ENCODE measurements around the gene SPI1.

Gene SPI1

DNA sequence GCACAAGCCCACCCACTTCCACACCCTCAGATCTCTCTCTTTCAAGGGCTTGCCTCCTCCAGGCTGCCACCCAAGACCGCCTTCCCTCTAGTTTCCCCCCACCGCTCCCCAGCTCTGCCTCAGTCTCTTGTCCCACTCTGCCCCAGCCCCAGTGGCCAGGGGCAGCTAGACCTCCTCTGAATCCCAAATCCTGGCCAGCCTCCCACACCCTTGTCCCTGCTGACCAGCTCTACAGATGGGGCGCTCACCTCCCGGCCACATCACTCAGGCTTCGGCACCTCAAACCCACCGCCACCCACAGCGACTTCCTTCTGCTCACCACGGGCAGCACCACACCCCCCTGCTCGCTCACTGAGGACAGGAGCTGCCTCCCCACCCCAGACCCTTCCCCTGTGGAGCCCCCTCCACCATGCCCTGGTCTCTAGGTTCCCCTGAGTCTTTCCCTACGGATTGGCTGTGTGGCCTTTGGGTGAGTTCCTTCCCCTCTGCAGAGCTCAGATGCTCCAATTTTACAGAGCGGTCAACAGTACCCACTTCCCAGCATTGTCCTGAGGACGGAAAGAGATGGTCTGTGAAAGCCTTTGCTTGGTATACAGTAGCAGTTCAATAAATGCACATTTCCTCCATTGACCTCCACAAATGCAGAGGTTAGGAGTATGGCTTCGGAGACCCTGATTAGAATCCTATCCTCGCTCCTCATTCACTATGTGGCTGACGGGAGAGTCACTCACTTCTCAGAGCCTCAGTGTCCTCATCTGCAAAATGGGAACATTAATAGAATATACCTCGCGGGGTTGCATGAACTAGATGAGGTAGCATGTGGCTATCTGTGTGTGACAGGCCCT lies 11.5 kb upstream of the SPI1 start:
- FAIRE-seq: no peak
- DNase-seq (ENCODE audit: insufficient read length, low spot score): no peak

DNA sequence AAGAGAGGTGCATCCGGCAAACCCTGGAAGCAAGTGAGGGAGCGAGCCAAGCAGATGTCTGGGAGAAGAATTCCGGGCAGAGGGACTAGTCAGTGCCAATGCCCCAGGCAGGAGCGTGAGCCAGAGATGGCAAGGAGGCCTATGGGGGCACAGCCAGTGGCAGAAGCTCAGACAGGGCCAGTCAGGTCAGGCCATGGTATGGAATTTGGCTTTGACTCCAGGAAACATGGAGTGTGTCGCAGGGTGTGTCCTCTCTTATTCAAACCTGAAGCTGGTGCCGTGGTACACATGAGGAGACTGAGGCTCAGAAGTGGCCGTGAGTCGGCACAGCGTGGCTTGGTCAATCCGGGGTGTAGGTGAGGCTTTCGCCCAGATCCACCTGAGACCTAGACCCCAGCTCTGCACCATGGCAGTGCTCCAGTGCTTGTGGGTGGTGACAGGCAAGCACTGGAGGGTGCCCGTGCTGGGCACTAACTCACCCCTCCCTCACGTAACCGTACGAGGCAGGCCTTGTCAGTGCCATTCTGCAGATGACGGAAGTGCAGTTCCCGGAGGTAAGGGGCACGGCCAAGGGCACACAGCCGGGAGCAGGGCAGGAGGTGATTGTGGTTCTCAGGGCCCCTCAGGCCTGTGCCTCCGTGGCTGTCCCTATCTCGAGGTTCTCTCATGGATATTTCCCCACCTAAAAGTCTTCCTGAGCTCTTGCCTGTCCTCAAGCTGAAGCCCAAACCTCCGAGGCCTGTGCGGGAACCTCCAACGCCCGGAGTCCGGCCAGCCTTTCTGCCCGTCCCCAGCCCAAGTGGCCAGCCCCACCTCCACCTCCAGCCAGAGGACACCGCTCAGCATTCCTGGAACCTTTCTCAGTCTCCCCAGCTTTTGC lies 10.6 kb upstream of the SPI1 start:
- FAIRE-seq (peak; percentile 23), DNase-seq (ENCODE audit: insufficient read length, low spot score) (no peak)

GRCh38 chr11:47387944-47388696 lies 9.8 kb upstream of the SPI1 start:
- peak; percentile 49 for FAIRE-seq
- no peak for DNase-seq (ENCODE audit: insufficient read length, low spot score)

DNA sequence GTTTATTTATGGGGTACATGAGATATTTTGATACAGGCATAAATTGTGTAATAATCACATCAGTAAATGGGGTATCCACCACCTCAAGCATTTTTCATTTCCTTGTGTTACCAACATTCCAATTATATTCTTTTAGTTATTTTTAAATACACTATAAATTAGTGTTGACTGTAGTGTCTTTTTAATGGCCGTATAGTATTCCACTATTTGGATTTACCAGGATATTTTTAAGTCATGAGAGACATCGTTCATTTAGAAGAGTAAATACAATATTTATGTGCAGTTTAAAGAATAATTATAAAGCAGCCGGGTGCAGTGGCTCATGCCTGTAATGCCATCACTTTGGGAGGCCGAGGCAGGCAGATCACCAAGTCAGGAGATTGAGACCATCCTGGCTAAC lies 6.2 kb upstream of the SPI1 start:
- FAIRE-seq (no peak), DNase-seq (ENCODE audit: insufficient read length, low spot score) (no peak)

DNA sequence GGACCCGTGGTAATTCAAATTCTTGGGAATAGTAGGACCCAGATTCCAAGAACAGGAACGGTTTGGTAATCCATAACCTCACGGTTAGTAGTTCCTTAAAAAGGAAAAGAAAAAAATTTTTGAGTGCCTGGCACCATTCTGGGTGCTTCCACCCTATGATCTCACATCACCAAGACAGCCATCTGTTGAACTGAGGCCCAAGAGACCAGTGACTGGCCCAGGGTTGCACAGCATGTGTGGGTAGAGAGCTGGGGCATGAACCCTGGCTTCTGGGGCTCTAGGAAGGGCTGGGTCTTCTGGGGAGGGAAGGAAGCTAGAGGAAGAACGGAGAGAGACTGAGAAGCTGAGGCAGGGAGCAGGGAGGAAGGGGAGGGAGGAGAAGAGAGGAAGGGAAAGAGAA lies 4.7 kb upstream of the SPI1 start:
- FAIRE-seq (no peak), DNase-seq (ENCODE audit: insufficient read length, low spot score) (no peak)

- DNase-seq (ENCODE audit: insufficient read length, low spot score) (no peak), FAIRE-seq (no peak)
Observed at GRCh38 chr11:47380078-47380477, 1.7 kb upstream of the SPI1 start.

DNA sequence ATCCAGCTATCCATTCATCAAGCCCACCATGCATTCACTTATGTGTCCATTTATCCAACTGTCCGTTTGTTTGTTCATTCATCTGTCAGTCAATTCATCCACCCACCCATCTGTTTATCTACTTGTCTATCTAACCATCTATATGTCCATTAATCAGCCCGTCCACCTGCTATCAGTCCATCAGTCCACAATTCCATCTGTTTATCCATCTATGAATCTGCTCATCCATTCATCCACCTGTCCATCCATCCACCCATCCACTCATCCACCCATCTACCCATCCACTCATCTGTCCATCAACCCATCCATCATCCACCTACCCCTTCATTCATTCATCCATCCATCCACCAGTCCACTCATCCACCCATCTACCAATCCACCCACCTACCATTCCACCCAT lies 970 bp upstream of the SPI1 start:
- no peak for DNase-seq (ENCODE audit: insufficient read length, low spot score)
- FAIRE-seq: peak; percentile 28

- FAIRE-seq (no peak), DNase-seq (ENCODE audit: insufficient read length, low spot score) (no peak)
Observed at GRCh38 chr11:47378836-47379170, 456 bp upstream of the SPI1 start.

DNA sequence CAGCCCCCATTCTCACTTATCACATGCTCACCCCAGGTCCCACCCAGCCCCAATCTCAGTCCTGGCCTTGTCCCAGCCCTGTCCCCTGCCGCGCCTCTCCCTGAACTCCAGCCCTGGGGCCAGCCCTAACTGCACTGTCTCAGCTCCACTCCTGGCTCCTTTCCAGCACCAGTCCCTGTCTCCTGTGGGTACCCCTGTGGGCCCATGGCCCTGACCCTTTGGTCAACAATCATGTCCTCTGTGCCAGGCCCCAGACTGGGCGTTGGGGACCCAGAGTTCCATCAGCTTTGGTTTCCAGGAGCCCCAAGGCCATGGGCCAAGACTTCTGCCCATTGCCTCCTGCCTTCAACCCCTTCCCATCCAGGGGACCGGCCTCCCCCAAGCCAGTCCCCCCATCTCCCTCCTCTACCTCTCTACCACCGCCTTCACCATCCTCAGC lies 757 bp downstream of the SPI1 start:
- FAIRE-seq (no peak), DNase-seq (ENCODE audit: insufficient read length, low spot score) (no peak)

DNA sequence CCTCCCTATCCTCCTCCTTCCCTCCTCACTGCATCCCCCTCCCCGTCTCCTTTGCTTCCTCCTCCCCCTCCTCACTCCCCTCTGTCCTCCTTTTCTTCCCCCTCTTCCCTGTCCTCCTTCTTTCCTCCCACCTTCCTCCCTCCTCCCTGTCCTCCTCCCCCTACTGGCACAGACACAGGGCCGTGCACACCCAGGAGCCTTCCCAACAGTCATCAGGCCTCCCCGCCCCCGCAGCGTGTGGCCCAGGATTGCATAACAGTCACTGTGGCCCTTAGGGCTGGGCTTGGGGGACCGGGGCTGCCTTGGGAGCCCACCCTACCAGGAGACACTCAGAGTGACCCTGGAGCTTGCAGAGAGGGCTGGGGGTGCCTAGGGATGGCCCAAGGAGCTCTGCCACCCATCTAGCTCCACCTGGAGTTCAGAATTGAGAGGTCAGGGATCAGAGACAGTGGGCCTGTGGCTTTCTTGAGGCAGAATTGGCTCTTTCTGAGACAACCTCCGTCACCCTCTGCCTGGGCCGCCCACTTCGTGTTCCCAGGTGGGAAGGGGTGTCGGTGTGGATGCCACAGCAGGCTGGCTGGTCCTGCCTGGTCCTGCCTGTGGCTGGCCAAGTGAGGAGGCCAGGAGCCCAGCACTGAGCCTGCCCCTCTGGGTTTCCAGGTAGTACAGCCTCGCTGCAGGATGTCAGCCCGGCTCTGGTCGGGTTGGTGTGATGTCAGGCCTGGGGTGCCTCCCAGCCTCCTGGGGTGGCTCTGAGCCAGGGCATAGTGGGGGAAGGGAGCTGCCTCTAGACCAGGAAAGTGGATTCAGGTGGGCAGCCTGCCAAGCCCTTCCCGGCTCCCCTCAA lies 1.6 kb downstream of the SPI1 start:
- FAIRE-seq: no peak
- DNase-seq (ENCODE audit: insufficient read length, low spot score): no peak

DNA sequence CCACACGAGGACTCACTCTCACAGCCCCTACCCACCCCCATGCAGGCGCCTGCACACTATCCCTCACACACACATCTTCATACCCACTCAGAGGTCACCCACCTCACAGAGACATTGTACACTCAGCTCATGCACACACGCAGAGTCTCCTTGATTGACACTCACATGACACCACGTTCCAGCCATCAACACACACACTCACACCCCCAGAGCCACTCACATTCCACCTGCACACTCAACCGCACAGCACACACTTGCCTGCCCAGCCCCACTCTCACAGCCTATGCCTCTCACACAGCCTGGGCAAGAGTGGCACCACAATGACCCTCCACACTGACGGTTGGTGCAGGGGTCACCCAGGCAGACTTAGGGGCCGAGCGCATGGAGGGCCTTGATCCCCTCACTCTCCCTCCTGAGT lies 2.2 kb downstream of the SPI1 start:
- FAIRE-seq (no peak), DNase-seq (ENCODE audit: insufficient read length, low spot score) (no peak)

DNA sequence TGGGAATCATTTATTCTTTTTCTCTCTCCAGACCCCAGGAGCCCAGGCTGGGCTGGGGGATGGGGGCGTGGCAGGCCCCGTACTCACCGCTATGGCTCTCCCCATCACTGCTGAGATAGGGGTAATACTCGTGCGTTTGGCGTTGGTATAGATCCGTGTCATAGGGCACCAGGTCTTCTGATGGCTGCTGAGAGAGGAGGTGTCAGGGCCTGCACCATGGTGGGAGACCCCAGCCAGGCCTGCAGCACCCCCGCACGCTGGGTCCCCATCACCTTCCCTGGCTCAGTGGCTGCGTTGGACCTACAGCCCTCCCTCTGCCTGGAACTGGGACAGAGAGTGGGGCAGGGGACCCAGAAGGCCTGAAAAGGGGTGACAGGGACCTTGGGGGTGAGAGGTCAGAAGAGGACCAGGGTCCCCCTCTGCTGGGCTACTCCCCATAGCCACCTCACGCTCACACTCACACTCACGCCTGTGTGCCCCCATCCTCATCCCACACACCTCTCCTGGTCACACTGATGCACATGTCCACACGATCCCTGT lies 2.7 kb downstream of the SPI1 start:
- DNase-seq (ENCODE audit: insufficient read length, low spot score) (no peak), FAIRE-seq (no peak)

GRCh38 chr11:47375020-47375419 lies 3.3 kb downstream of the SPI1 start:
- DNase-seq (ENCODE audit: insufficient read length, low spot score) (no peak), FAIRE-seq (no peak)

DNA sequence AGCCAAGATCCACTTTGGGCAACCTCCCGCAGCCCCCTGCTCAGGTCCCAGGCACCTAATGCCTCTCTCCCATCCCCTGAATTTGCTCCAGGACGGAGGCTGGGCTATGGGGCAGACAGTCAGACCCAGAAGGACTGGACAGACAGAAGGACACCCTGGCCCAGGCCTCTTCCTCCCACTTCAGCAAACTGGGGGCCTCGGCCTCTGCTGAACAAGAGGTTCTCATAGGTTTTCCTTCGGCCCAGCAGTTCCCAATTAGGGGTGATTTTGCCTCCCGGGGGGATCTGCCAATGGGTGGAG lies 3.7 kb downstream of the SPI1 start:
- FAIRE-seq (no peak), DNase-seq (ENCODE audit: insufficient read length, low spot score) (no peak)

DNA sequence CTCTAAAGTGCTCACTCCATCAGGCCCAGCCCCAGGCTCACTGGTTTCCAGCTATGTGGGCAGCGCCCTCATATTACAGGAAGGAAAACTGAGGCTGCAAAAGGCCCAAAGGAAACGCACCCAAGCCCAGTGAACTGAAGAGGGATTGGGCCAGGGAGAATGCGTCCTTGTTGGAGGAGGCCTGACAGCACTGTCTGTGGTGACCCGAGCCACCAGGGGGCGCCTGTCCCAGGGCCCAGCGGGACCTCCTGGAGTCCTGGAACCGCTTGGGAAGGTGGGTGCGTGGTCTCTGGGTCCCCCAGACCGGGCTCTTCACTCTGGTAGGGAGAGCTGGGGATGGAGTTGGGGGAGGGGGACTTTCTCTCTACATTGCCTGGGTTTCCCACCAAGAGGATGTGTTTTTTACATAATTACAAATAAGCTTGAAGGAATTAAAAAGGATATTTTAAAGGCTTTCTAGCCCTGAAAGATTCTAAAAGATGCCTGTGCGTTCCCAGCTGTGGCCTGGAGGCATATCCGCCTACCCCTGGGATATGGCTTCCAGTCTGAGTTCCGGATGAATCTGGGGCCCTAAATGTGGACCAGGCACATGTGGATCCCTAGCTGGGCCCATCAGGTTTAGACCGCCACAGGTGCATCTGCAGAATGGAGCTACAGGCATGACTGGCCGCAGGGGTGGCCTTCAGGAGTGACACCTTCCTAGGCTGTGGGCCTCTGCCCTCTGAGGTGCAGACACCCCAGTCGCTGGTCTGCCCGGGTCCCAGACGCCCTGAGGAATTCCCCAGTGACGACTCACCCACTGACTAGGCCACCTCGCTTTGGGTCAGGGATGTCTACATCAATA lies 4.2 kb downstream of the SPI1 start:
- DNase-seq (ENCODE audit: insufficient read length, low spot score) (peak; percentile 87), FAIRE-seq (no peak)

DNA sequence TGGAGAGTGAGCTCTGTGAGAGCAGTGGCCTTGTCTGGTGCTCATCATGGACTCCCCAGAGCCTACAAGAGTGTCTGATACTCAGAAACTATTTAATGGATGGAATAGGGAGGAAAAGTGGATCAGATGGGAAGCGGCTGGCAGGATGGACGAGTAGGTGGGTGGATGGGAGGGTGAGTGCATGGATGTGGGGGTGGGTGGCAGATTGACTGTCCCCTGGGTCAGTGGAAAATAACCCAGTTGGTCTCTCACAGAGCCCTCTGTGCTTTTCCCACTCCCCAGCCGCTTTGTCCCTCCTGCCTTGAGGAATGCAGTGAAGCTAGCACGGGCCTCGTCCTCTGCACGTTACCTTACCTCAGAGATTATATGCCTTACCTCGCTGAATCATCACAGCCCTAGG lies 5.9 kb downstream of the SPI1 start:
- DNase-seq (ENCODE audit: insufficient read length, low spot score) (no peak), FAIRE-seq (no peak)

DNA sequence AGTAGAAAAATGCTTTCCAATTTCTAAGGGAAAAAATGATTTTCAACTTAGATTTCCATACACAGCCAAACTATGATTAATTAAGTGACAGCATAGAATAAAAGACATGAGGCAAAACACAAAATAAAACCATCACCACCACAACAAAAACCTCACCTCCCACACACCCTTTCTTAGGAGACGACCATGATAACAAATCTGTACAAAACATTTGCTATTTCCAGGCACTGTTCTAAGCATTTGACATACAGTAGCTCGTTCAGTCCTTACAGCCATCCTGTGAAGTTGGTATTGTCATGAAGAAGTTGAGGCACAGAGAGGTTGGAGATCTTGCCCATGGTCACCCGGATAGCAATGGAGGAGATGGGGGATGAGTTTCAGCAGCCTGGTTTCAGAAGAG lies 8.7 kb downstream of the SPI1 start:
- FAIRE-seq (no peak), DNase-seq (ENCODE audit: insufficient read length, low spot score) (no peak)

- no peak for FAIRE-seq
- DNase-seq (ENCODE audit: insufficient read length, low spot score): no peak
Observed at GRCh38 chr11:47366020-47366490, 12.3 kb downstream of the SPI1 start.

DNA sequence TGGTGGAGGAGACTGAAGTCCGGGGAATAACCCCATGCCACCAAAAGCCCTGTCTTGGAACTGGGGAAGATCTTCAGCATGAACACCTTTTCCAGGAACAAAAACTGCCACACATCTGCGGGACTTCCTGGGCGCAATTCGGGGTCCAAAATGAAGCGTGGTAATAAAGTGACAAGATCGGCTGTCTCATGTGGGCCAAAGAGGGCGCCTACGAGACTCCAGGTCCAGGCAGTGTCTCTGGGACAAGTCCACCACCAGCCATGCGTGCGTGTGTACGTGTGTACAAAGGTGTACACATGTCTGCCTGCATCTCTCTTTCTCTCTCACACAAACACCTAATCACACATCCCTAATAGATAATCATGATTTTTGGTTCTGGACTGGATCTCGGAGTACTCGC lies 16.9 kb downstream of the SPI1 start:
- FAIRE-seq (no peak), DNase-seq (ENCODE audit: insufficient read length, low spot score) (no peak)

Measured in HTR-8/SVneo (cell line).